ENCODE data around the gene CEP350. TPM values are rescaled to one million over a fixed set of nuclear protein-coding genes. Genes with fewer than 3 reads are reported as not detected.
A peak's percentile ranks its signal among the peaks of the same experiment; 100 is the strongest.

Gene CEP350
- total and polyA plus RNA-seq, 2 of the 13 experiments (the other 11 are each of a cell fraction or from before 2014, with no cell fraction given), result 7.6 to 35.9 TPM

DNA sequence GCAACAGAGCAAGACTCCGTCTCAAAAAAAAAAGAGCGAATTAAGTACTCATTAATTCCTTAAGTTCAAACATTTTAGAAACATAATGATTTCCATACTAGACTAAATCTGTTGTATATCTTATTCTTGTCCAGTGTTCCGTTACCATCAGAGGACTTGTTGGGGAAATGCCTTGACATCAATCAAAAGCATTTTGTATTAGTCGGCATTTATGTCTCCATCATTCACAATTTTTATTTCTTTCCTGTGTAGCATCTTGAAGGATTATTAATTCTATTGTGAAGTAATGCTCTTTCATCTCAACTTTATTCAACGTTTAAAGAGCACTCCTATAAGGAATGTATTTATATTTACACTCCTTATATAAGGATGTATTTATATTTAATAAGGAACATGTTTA lies 117.1 kb downstream of the CEP350 start:
- no peak for DNase-seq (ENCODE audit: low spot score)
- Histone ChIP-seq H3K36me3 (replicated peaks in 1 of 2; ENCODE audit: control insufficient read depth in 1 of 2, insufficient read depth in 2 of 2, low read length in 2 of 2) (peaks cover 4 to 36% of the 10 kb centered on the region in 2 experiments; a peak in 4 of 5 replicates), H3K27ac (ENCODE audit: extremely low read length, insufficient read depth, low read length) (no peak overlapping the region), H2AFZ (ENCODE audit: low read length) (no peak overlapping the region), H3K9me3 (ENCODE audit: low read length) (no peaks in the 10 kb centered on the region), H3K9ac (ENCODE audit: insufficient read depth, low read depth, low read length) (no peak overlapping the region), H3K27me3 (ENCODE audit: control insufficient read depth in 1 of 2, insufficient read depth in 2 of 2, low read length in 2 of 2) (no peaks in the 10 kb centered on the region), H4K20me1 (ENCODE audit: insufficient read depth, low read length) (no peaks in the 10 kb centered on the region), H3K4me2 (ENCODE audit: low read depth, low read length) (no peak overlapping the region), H3K79me2 (ENCODE audit: insufficient read depth, low read length) (no peaks in the 10 kb centered on the region), H3K4me3 (replicated peaks in 1 of 3; ENCODE audit: insufficient read depth in 1 of 3, low read depth in 2 of 3, low read length in 3 of 3) (no peak overlapping the region), H3K4me1 (ENCODE audit: insufficient read depth, low read length) (no peaks in the 10 kb centered on the region)
- WGBS (ENCODE audit: low lambda C conversion rate), result 92% methylated on average over 5 of the region's 5 CpGs
- POLR2A ChIA-PET, result no interaction called here
- TF ChIP-seq MAFK (conservative IDR thresholded peaks at IDR 0.05 in 1 of 2, IDR thresholded peaks at IDR 0.05 in 1 of 2; ENCODE audit: low read length in 2 of 2), result peak; percentile 85 to 92
- TF ChIP-seq ZFX (CRISPR knock-in tag; IDR thresholded peaks at IDR 0.05; ENCODE audit: low read depth), result no peak
- no peak for TF ChIP-seq FOXK1 (CRISPR knock-in tag; IDR thresholded peaks at IDR 0.05; ENCODE audit: borderline replicate concordance, low read depth)
- TF ChIP-seq ZNF230 (CRISPR knock-in tag; IDR thresholded peaks at IDR 0.05), result no peak
- no peak for TF ChIP-seq KDM5B (CRISPR knock-in tag; IDR thresholded peaks at IDR 0.05; ENCODE audit: borderline replicate concordance)
- TF ChIP-seq SAFB2 (CRISPR knock-in tag; IDR thresholded peaks at IDR 0.05; ENCODE audit: borderline replicate concordance, low read depth), result no peak
- TF ChIP-seq, protein P1, sequence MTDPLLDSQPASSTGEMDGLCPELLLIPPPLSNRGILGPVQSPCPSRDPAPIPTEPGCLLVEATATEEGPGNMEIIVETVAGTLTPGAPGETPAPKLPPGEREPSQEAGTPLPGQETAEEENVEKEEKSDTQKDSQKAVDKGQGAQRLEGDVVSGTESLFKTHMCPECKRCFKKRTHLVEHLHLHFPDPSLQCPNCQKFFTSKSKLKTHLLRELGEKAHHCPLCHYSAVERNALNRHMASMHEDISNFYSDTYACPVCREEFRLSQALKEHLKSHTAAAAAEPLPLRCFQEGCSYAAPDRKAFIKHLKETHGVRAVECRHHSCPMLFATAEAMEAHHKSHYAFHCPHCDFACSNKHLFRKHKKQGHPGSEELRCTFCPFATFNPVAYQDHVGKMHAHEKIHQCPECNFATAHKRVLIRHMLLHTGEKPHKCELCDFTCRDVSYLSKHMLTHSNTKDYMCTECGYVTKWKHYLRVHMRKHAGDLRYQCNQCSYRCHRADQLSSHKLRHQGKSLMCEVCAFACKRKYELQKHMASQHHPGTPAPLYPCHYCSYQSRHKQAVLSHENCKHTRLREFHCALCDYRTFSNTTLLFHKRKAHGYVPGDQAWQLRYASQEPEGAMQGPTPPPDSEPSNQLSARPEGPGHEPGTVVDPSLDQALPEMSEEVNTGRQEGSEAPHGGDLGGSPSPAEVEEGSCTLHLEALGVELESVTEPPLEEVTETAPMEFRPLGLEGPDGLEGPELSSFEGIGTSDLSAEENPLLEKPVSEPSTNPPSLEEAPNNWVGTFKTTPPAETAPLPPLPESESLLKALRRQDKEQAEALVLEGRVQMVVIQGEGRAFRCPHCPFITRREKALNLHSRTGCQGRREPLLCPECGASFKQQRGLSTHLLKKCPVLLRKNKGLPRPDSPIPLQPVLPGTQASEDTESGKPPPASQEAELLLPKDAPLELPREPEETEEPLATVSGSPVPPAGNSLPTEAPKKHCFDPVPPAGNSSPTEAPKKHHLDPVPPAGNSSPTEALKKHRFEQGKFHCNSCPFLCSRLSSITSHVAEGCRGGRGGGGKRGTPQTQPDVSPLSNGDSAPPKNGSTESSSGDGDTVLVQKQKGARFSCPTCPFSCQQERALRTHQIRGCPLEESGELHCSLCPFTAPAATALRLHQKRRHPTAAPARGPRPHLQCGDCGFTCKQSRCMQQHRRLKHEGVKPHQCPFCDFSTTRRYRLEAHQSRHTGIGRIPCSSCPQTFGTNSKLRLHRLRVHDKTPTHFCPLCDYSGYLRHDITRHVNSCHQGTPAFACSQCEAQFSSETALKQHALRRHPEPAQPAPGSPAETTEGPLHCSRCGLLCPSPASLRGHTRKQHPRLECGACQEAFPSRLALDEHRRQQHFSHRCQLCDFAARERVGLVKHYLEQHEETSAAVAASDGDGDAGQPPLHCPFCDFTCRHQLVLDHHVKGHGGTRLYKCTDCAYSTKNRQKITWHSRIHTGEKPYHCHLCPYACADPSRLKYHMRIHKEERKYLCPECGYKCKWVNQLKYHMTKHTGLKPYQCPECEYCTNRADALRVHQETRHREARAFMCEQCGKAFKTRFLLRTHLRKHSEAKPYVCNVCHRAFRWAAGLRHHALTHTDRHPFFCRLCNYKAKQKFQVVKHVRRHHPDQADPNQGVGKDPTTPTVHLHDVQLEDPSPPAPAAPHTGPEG (CRISPR knock-in tag; IDR thresholded peaks at IDR 0.05), result no peak
- no peak for TF ChIP-seq FOXC1 (CRISPR knock-in tag; IDR thresholded peaks at IDR 0.05; ENCODE audit: borderline replicate concordance)
- no peak for TF ChIP-seq CEBPG (CRISPR knock-in tag; IDR thresholded peaks at IDR 0.05)
- TF ChIP-seq, protein P2, sequence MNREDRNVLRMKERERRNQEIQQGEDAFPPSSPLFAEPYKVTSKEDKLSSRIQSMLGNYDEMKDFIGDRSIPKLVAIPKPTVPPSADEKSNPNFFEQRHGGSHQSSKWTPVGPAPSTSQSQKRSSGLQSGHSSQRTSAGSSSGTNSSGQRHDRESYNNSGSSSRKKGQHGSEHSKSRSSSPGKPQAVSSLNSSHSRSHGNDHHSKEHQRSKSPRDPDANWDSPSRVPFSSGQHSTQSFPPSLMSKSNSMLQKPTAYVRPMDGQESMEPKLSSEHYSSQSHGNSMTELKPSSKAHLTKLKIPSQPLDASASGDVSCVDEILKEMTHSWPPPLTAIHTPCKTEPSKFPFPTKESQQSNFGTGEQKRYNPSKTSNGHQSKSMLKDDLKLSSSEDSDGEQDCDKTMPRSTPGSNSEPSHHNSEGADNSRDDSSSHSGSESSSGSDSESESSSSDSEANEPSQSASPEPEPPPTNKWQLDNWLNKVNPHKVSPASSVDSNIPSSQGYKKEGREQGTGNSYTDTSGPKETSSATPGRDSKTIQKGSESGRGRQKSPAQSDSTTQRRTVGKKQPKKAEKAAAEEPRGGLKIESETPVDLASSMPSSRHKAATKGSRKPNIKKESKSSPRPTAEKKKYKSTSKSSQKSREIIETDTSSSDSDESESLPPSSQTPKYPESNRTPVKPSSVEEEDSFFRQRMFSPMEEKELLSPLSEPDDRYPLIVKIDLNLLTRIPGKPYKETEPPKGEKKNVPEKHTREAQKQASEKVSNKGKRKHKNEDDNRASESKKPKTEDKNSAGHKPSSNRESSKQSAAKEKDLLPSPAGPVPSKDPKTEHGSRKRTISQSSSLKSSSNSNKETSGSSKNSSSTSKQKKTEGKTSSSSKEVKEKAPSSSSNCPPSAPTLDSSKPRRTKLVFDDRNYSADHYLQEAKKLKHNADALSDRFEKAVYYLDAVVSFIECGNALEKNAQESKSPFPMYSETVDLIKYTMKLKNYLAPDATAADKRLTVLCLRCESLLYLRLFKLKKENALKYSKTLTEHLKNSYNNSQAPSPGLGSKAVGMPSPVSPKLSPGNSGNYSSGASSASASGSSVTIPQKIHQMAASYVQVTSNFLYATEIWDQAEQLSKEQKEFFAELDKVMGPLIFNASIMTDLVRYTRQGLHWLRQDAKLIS (CRISPR knock-in tag; IDR thresholded peaks at IDR 0.05), result no peak
- peak; percentile 84 for TF ChIP-seq MAFF (IDR thresholded peaks at IDR 0.05; ENCODE audit: low read depth, low read length)
- BruUV-seq (replicated peaks), result no TSS peak
- no peak for ATAC-seq
- CTCF ChIA-PET (ENCODE audit: low intra/inter-chr PET ratio, low total read pairs), result no interaction called here
- FAIRE-seq, result no peak
- intact Hi-C loops (cut with micrococcal nuclease; ENCODE audit: unreplicated experiment) (no loop called here), in situ Hi-C loops (cut with HindIII; ENCODE audit: extremely low pct_ligation_motif_present, low pct_unique_long_range_greater_than_20kb) (no loop called here)
